H9 (cell line): ENCODE data around the gene PKIB. TPM values are rescaled to one million over a fixed set of nuclear protein-coding genes. Genes with fewer than 3 reads are reported as not detected.

ENCODE experiments used
- DNase-seq: peaks from one replicate; pipeline ENCODE4 v3.0.0-alpha.2; 2017
- H2AFZ ChIP-seq: one replicate; pipeline ENCODE4 v1.6.1; 2013; ENCODE audit warnings: mild to moderate bottlenecking, low read length, control low read depth, moderate library complexity
- H2AK5ac ChIP-seq: 2 replicates; pipeline ENCODE4 v1.6.1; 2013; ENCODE audit warnings: low read length, control low read depth, mixed read lengths; ENCODE audit not compliant: insufficient read length
- H2BK120ac ChIP-seq: one replicate; pipeline ENCODE4 v1.6.1; 2013; ENCODE audit warnings: low read depth, mild to moderate bottlenecking, low read length, control low read depth, inconsistent platforms; ENCODE audit not compliant: poor library complexity, severe bottlenecking
- H2BK12ac ChIP-seq: 2 replicates; pipeline ENCODE4 v1.6.1; 2013; ENCODE audit warnings: low read length, control low read depth, mixed read lengths, low read depth; ENCODE audit not compliant: insufficient read length
- H2BK15ac ChIP-seq: 2 replicates; pipeline ENCODE4 v1.6.1; 2013; ENCODE audit warnings: low read depth, low read length, control low read depth
- H2BK20ac ChIP-seq: one replicate; pipeline ENCODE4 v1.6.1; 2013; ENCODE audit warnings: low read depth, mild to moderate bottlenecking, low read length, control low read depth, inconsistent platforms; ENCODE audit not compliant: poor library complexity, severe bottlenecking
- H2BK5ac ChIP-seq: 2 replicates; pipeline ENCODE4 v1.6.1; 2013; ENCODE audit warnings: low read length, control low read depth, mixed read lengths; ENCODE audit not compliant: insufficient read length
- H3K14ac ChIP-seq: 2 replicates; pipeline ENCODE4 v1.6.1; 2013; ENCODE audit warnings: low read length, control low read depth; ENCODE audit not compliant: insufficient read depth
- H3K18ac ChIP-seq: 2 replicates; pipeline ENCODE4 v1.6.1; 2013; ENCODE audit warnings: low read depth, mild to moderate bottlenecking, mixed read lengths, low read length, control low read depth; ENCODE audit not compliant: insufficient read length
- H3K23ac ChIP-seq: 2 replicates; pipeline ENCODE4 v1.6.1; 2013; ENCODE audit warnings: low read length, control low read depth, mixed read lengths, low read depth; ENCODE audit not compliant: insufficient read length
- H3K23me2 ChIP-seq: 2 replicates; pipeline ENCODE4 v1.6.1; 2013; ENCODE audit warnings: low read depth, mild to moderate bottlenecking, mixed read lengths, low read length, control low read depth; ENCODE audit not compliant: insufficient read length, poor library complexity, severe bottlenecking
- H3K27ac ChIP-seq: 2 replicates; pipeline ENCODE4 v1.5.1; 2013; ENCODE audit warnings: low read length, control low read depth, mixed read lengths, low read depth; ENCODE audit not compliant: insufficient read length
- H3K27me3 ChIP-seq: 2 replicates; pipeline ENCODE4 v1.6.1; 2013; ENCODE audit warnings: low read length, control low read depth, inconsistent platforms; ENCODE audit not compliant: insufficient read depth
- H3K4ac ChIP-seq: 2 replicates; pipeline ENCODE4 v1.6.1; 2013; ENCODE audit warnings: low read depth, mild to moderate bottlenecking, control low read depth, inconsistent platforms, low read length, moderate library complexity
- H3K4me1 ChIP-seq: 2 replicates; pipeline ENCODE4 v1.6.1; 2013; ENCODE audit warnings: low read length, control low read depth, inconsistent platforms; ENCODE audit not compliant: insufficient read depth
- H3K4me2 ChIP-seq: 2 replicates; pipeline ENCODE4 v1.6.1; 2013; ENCODE audit warnings: low read length, control low read depth, mixed read lengths; ENCODE audit not compliant: insufficient read length, insufficient read depth
- H3K56ac ChIP-seq: 2 replicates; pipeline ENCODE4 v1.6.1; 2013; ENCODE audit warnings: low read depth, mild to moderate bottlenecking, mixed read lengths, low read length, control low read depth; ENCODE audit not compliant: insufficient read length
- H3K79me1 ChIP-seq: 2 replicates; pipeline ENCODE4 v1.6.1; 2013; ENCODE audit warnings: low read depth, mild to moderate bottlenecking, moderate library complexity, low read length, control low read depth, inconsistent platforms; ENCODE audit not compliant: insufficient read depth, poor library complexity, severe bottlenecking
- H3K79me2 ChIP-seq: 2 replicates; pipeline ENCODE4 v1.6.1; 2013; ENCODE audit warnings: low read length, control low read depth, inconsistent platforms; ENCODE audit not compliant: insufficient read depth
- H3K9ac ChIP-seq: 2 replicates; pipeline ENCODE4 v1.6.1; 2013; ENCODE audit warnings: low read length, control low read depth, mixed read lengths; ENCODE audit not compliant: insufficient read length; ENCODE audit errors: extremely low read depth
- H3K9me3 ChIP-seq: one replicate; pipeline ENCODE4 v1.6.1; 2013; ENCODE audit warnings: low read depth, low read length, inconsistent platforms; ENCODE audit not compliant: control insufficient read depth
- H3T11ph ChIP-seq: one replicate; pipeline ENCODE4 v1.6.1; 2013; ENCODE audit warnings: mild to moderate bottlenecking, low read length, control low read depth, inconsistent platforms
- H4K20me1 ChIP-seq: one replicate; pipeline ENCODE4 v1.6.1; 2013; ENCODE audit not compliant: control insufficient read depth, insufficient read length, insufficient read depth
- H4K5ac ChIP-seq: 2 replicates; pipeline ENCODE4 v1.6.1; 2013; ENCODE audit warnings: low read depth, mild to moderate bottlenecking, mixed read lengths, low read length, control low read depth; ENCODE audit not compliant: insufficient read length
- H4K8ac ChIP-seq: replicated peaks from 2 replicates; pipeline ENCODE4 v1.6.1; 2013; ENCODE audit warnings: low read length, control low read depth, mixed read lengths, low read depth; ENCODE audit not compliant: insufficient read length
- H4K91ac ChIP-seq: 2 replicates; pipeline ENCODE4 v1.6.1; 2013; ENCODE audit warnings: low read depth, mild to moderate bottlenecking, moderate library complexity, mixed read lengths, low read length, control low read depth; ENCODE audit not compliant: insufficient read length
- H3K27ac Mint-ChIP-seq, 3 experiments: 2 replicates in 2 of 3; 3 replicates in 1 of 3; pipeline ENCODE4 v1.8.0; 2020 to 2021; ENCODE audit warnings: mixed read lengths in 3 of 3, mild to moderate bottlenecking in 1 of 3, moderate library complexity in 1 of 3
- H3K27me3 Mint-ChIP-seq: 2 replicates; pipeline ENCODE4 v1.8.0; 2021; ENCODE audit warnings: low read depth, mild to moderate bottlenecking, moderate library complexity, mixed read lengths
- H3K36me3 Mint-ChIP-seq, 3 experiments: 2 replicates in 2 of 3; 3 replicates in 1 of 3; pipeline ENCODE4 v1.8.0; 2020 to 2021; ENCODE audit warnings: low read depth in 3 of 3, mixed read lengths in 3 of 3; ENCODE audit not compliant: insufficient read depth in 1 of 3
- H3K4me1 Mint-ChIP-seq, 2 experiments: 2 replicates each; pipeline ENCODE4 v1.8.0; 2020; ENCODE audit warnings: mixed read lengths in 2 of 2
- H3K4me3 Mint-ChIP-seq, 2 experiments: 2 replicates in 1 of 2; 3 replicates in 1 of 2; pipeline ENCODE4 v1.8.0; 2020 to 2021; ENCODE audit warnings: mild to moderate bottlenecking in 2 of 2, mixed read lengths in 2 of 2, moderate library complexity in 1 of 2
- H3K9me3 Mint-ChIP-seq, 2 experiments: 2 replicates in 1 of 2; 3 replicates in 1 of 2; pipeline ENCODE4 v1.8.0; 2020; ENCODE audit warnings: mild to moderate bottlenecking in 2 of 2, mixed read lengths in 2 of 2, moderate library complexity in 1 of 2
- WGBS: extraction: QIAGEN DNeasy Blood & Tissue Kit; methylation state at CpG from one replicate; pipeline ENCODE4 v1.1.7; 2013; ENCODE audit warnings: missing lambda C conversion rate, low lambda C conversion rate, mixed read lengths; ENCODE audit not compliant: insufficient read length; ENCODE audit errors: extremely low coverage; 5-methylcytosine and 5-hydroxymethylcytosine counted together
- total RNA-seq: library from RNA; stranded (reverse); gene quantifications from 2 replicates; pipeline ENCODE4 v1.2.1, GENCODE V29; 2021
- TF ChIP-seq, protein P1 (sequence below): fragments of 200-600 bp; sonication (generic); conservative IDR thresholded peaks from 3 replicates; pipeline ENCODE4 v1.8.0; 2021; ENCODE audit warnings: antibody characterized with exemption, mild to moderate bottlenecking

The PKIB gene
- total RNA-seq, 1 experiment from 2014 or later: 46.5 TPM

DNA sequence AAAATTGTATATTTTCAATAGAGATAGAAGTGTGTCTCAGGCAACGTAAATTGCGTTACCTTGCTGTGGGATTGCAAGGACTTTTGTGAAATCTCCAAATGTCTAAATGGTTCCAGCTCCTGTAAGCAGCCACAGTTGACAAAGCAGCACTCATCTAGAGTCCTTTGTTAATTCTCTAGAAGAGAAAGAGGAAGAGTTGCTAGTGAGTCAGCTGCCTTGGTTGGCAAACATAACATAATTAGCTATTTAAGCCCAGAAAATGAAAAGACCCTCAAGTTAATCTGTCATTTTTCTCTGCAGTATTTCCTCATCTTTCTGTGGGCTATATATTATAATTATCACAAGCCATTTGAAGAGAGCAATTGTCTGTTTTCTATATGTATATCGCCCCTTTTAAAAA lies 102.9 kb downstream of the PKIB start:
- Histone ChIP-seq H4K91ac (no peak overlapping the region), H3T11ph (no peak overlapping the region), H4K5ac (no peak overlapping the region), H2BK12ac (no peak overlapping the region), H3K14ac (no peak overlapping the region), H2BK20ac (no peak overlapping the region), H3K18ac (no peak overlapping the region), H3K27ac (no peak overlapping the region), H3K9ac (no peak overlapping the region), H3K4ac (no peak overlapping the region), H3K56ac (no peak overlapping the region), H2AK5ac (no peak overlapping the region), H2BK120ac (no peak overlapping the region), H3K4me1 (no peaks in the 10 kb centered on the region), H3K79me1 (no peaks in the 10 kb centered on the region), H3K79me2 (no peaks in the 10 kb centered on the region), H4K20me1 (no peaks in the 10 kb centered on the region), H3K9me3 (no peaks in the 10 kb centered on the region), H3K27me3 (no peaks in the 10 kb centered on the region), H3K23me2 (no peaks in the 10 kb centered on the region), H2BK5ac (no peak overlapping the region), H2AFZ (no peak overlapping the region), H2BK15ac (no peak overlapping the region), H4K8ac (no peak overlapping the region), H3K4me2 (no peak overlapping the region), H3K23ac (no peak overlapping the region)
- Mint-ChIP-seq H3K9me3 (no peaks in the 10 kb centered on the region), H3K4me3 (no peak overlapping the region), H3K4me1 (peaks cover 17 to 18% of the 10 kb centered on the region in 2 experiments), H3K36me3 (no peaks in the 10 kb centered on the region), H3K27ac (no peak overlapping the region), H3K27me3 (no peaks in the 10 kb centered on the region)
- no peak for DNase-seq
- WGBS: no CpG with 5 or more reads among the region's 3 CpGs
- TF ChIP-seq, protein P1, sequence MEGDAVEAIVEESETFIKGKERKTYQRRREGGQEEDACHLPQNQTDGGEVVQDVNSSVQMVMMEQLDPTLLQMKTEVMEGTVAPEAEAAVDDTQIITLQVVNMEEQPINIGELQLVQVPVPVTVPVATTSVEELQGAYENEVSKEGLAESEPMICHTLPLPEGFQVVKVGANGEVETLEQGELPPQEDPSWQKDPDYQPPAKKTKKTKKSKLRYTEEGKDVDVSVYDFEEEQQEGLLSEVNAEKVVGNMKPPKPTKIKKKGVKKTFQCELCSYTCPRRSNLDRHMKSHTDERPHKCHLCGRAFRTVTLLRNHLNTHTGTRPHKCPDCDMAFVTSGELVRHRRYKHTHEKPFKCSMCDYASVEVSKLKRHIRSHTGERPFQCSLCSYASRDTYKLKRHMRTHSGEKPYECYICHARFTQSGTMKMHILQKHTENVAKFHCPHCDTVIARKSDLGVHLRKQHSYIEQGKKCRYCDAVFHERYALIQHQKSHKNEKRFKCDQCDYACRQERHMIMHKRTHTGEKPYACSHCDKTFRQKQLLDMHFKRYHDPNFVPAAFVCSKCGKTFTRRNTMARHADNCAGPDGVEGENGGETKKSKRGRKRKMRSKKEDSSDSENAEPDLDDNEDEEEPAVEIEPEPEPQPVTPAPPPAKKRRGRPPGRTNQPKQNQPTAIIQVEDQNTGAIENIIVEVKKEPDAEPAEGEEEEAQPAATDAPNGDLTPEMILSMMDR: no peak
